Mesendoderm (in vitro differentiated cells): ENCODE results near the gene ROBO1.

Source experiments
- DNase-seq: peaks from one replicate; pipeline ENCODE4 v3.0.0; 2013
- H2AK5ac ChIP-seq: 2 replicates; pipeline ENCODE4 v1.6.1; 2013; ENCODE audit warnings: low read length, inconsistent platforms
- H2BK120ac ChIP-seq: 2 replicates; pipeline ENCODE4 v1.6.1; 2013; ENCODE audit warnings: low read depth, mild to moderate bottlenecking, low read length, moderate library complexity, mixed read lengths
- H2BK15ac ChIP-seq: replicated peaks from 2 replicates; pipeline ENCODE4 v1.6.1; 2013; ENCODE audit warnings: low read depth, mild to moderate bottlenecking, moderate library complexity
- H2BK5ac ChIP-seq: 2 replicates; pipeline ENCODE4 v1.6.1; 2013; ENCODE audit warnings: low read length, inconsistent platforms
- H3K18ac ChIP-seq: 2 replicates; pipeline ENCODE4 v1.6.1; 2013; ENCODE audit warnings: mild to moderate bottlenecking, low read length, mixed read lengths
- H3K23ac ChIP-seq: one replicate; pipeline ENCODE4 v1.6.1; 2013; ENCODE audit warnings: low read length
- H3K27ac ChIP-seq: 2 replicates; pipeline ENCODE4 v1.5.1; 2013; ENCODE audit warnings: low read depth, mild to moderate bottlenecking, inconsistent platforms, low read length, moderate library complexity
- H3K27me3 ChIP-seq: 2 replicates; pipeline ENCODE4 v1.6.1; 2013; ENCODE audit warnings: low read length, control low read depth, mild to moderate bottlenecking, inconsistent platforms; ENCODE audit not compliant: insufficient read depth, poor library complexity
- H3K36me3 ChIP-seq: 2 replicates; pipeline ENCODE4 v1.6.1; 2013; ENCODE audit warnings: low read length, inconsistent platforms; ENCODE audit not compliant: control insufficient read depth, insufficient read depth
- H3K4ac ChIP-seq: one replicate; pipeline ENCODE4 v1.6.1; 2013; ENCODE audit warnings: low read depth, mild to moderate bottlenecking, low read length, moderate library complexity
- H3K4me1 ChIP-seq: 2 replicates; pipeline ENCODE4 v1.6.1; 2013; ENCODE audit warnings: low read depth, low read length, inconsistent platforms; ENCODE audit not compliant: control insufficient read depth
- H3K4me2 ChIP-seq: 2 replicates; pipeline ENCODE4 v1.6.1; 2013; ENCODE audit warnings: low read length
- H3K4me3 ChIP-seq: 2 replicates; pipeline ENCODE4 v1.5.1; 2013; ENCODE audit warnings: mild to moderate bottlenecking, low read length
- H3K56ac ChIP-seq: one replicate; pipeline ENCODE4 v1.6.1; 2013; ENCODE audit warnings: low read length
- H3K79me1 ChIP-seq: 2 replicates; pipeline ENCODE4 v1.6.1; 2013; ENCODE audit warnings: low read length, inconsistent platforms
- H3K79me2 ChIP-seq: 2 replicates; pipeline ENCODE4 v1.6.1; 2013; ENCODE audit warnings: mild to moderate bottlenecking, low read length; ENCODE audit not compliant: control insufficient read depth, insufficient read depth
- H3K9ac ChIP-seq: 2 replicates; pipeline ENCODE4 v1.6.1; 2013; ENCODE audit warnings: low read length, inconsistent platforms
- H4K5ac ChIP-seq: one replicate; pipeline ENCODE4 v1.6.1; 2013; ENCODE audit warnings: low read length
- H4K8ac ChIP-seq: one replicate; pipeline ENCODE4 v1.6.1; 2013; ENCODE audit warnings: low read depth, mild to moderate bottlenecking, control low read depth, low read length, moderate library complexity
- WGBS: extraction: QIAGEN DNeasy Blood & Tissue Kit; methylation state at CpG from one replicate; pipeline ENCODE4 v1.1.7; 2013; ENCODE audit warnings: low lambda C conversion rate, missing lambda C conversion rate; ENCODE audit not compliant: insufficient coverage; ENCODE audit errors: extremely low coverage; 5-methylcytosine and 5-hydroxymethylcytosine counted together

The ROBO1 gene

DNA sequence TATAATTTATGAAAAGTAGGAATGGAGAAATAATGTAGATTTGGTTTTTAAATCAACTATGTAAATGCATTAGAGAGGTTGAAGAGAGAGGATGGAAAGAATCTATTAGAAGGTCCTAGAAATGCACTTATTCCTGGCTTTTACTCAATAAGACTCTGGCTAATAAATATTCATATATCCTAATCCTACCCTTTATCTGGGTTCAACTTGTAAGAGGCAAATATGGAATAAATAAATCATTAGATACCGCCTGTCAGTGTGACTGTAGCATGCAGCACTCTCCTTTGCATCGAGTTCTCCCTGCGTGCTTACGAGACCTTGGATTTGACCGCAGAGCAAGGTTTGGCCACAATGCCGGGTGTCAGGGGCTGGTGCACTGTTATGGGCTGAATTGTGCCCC is 1156.5 kb downstream of the ROBO1 start:
- WGBS: no CpG with 5 or more reads among the region's 6 CpGs
- no peak overlapping the region for H2BK120ac ChIP-seq

DNA sequence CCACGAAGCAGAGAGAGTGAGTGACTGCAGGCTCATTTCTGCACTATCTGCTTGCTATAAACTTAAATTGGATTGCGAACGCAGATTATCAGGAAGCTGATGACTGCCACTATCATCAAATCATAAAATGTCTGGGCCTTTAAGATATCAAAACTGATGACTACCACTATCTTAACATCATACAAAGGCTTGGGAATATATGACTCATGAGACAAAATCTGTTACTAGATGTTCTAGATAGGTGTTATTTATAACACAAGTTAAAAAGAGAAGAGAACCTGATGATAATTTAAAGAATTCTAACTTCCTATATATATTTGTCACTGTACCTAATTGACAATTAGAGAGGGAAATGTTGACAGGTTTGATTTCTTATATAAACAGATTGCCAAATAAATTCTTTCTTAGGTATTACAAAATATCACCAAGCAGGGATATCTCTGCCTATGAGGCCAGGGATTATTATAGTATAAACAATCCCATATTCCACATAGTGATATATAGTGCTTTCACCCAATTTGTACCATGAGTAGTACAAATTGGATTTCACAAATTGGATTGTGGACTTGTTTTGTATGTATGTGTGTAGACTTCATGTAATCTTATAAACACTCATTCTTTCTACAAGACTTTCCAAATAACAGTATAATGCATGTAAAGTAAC is 1157.2 kb downstream of the ROBO1 start:
- no peak overlapping the region for H3K56ac ChIP-seq
- no peaks in the 10 kb centered on the region for H3K4me1 ChIP-seq
- no peak overlapping the region for H2AK5ac ChIP-seq
- DNase-seq: no peak
- H3K18ac ChIP-seq: no peak overlapping the region
- no peak overlapping the region for H2BK120ac ChIP-seq
- H3K27ac ChIP-seq: no peak overlapping the region
- no peak overlapping the region for H2BK15ac ChIP-seq
- no peak overlapping the region for H3K4ac ChIP-seq
- no peak overlapping the region for H3K4me3 ChIP-seq
- no peaks in the 10 kb centered on the region for H3K79me1 ChIP-seq
- no CpG with 5 or more reads among the region's 3 CpGs for WGBS
- H3K27me3 ChIP-seq: no peaks in the 10 kb centered on the region
- no peak overlapping the region for H3K9ac ChIP-seq
- H4K8ac ChIP-seq: no peak overlapping the region
- no peak overlapping the region for H4K5ac ChIP-seq
- H3K4me2 ChIP-seq: no peak overlapping the region
- no peaks in the 10 kb centered on the region for H3K36me3 ChIP-seq
- no peaks in the 10 kb centered on the region for H3K79me2 ChIP-seq
- H3K23ac ChIP-seq: no peak overlapping the region
- no peak overlapping the region for H2BK5ac ChIP-seq

More for the DNA sequence above, 1156.5 kb downstream of the ROBO1 start:
- Histone ChIP-seq H3K9ac (no peak overlapping the region), H4K8ac (no peak overlapping the region), H3K4me2 (no peak overlapping the region), H3K79me2 (no peaks in the 10 kb centered on the region), H2BK15ac (no peak overlapping the region), H3K36me3 (no peaks in the 10 kb centered on the region), H3K4me3 (no peak overlapping the region), H3K23ac (no peak overlapping the region), H3K79me1 (no peaks in the 10 kb centered on the region), H2BK5ac (no peak overlapping the region), H2AK5ac (no peak overlapping the region), H3K4me1 (no peaks in the 10 kb centered on the region), H3K27ac (no peak overlapping the region), H3K4ac (no peak overlapping the region), H3K27me3 (no peaks in the 10 kb centered on the region), H4K5ac (no peak overlapping the region), H3K56ac (no peak overlapping the region), H3K18ac (no peak overlapping the region)
- no peak for DNase-seq

DNA sequence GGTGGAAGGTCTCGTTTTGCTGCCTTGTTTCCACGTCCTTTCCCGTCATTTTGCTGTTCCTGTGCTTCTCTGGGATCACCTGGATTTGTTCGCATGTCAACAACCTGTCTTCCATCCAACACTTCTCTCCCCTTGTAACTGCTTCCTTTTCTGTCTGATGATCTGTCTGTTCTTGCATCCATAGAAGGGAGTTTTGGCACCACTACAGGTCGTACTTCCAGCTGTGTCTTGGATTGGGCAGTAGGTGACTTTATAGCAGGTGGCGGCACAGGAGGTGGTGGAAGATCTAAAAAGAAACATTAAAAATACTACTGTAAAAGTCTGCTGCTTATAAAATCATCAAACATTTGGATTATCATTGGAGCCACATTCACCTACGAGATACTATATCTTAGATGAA is 1161.0 kb downstream of the ROBO1 start:
- Histone ChIP-seq H2BK5ac (no peak overlapping the region), H3K4me3 (no peak overlapping the region), H3K23ac (no peak overlapping the region), H3K4ac (no peak overlapping the region), H3K79me2 (no peaks in the 10 kb centered on the region), H3K27ac (no peak overlapping the region), H3K56ac (no peak overlapping the region), H3K9ac (no peak overlapping the region), H4K8ac (no peak overlapping the region), H2BK120ac (no peak overlapping the region), H3K18ac (no peak overlapping the region), H3K4me2 (no peak overlapping the region), H3K36me3 (no peaks in the 10 kb centered on the region), H3K4me1 (no peaks in the 10 kb centered on the region), H2BK15ac (no peak overlapping the region), H3K27me3 (no peaks in the 10 kb centered on the region), H4K5ac (no peak overlapping the region), H2AK5ac (no peak overlapping the region), H3K79me1 (no peaks in the 10 kb centered on the region)
- WGBS: no CpG with 5 or more reads among the region's 7 CpGs
- no peak for DNase-seq

DNA sequence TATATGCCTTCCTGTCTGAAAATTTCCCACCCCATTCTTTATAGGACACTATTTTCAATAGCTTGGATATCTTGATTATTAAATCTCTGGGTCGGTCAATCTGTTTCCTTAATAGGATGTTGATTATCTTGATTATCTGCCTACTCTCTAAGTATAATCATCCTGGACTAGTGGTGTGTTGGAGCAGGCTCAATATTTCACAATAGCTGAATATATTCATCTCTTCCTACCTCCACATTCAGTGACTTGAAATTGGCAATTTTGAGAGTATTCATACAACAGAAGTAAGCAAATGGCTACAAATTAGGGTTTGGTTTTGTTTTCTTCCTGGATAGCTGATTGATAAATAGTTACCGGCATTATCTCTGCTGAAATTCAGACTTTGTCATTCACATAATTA is 1162.6 kb downstream of the ROBO1 start:
- no peak overlapping the region for H2BK5ac ChIP-seq
- no peak overlapping the region for H3K56ac ChIP-seq
- no peak overlapping the region for H3K4me2 ChIP-seq
- no peak overlapping the region for H3K9ac ChIP-seq
- no peaks in the 10 kb centered on the region for H3K4me1 ChIP-seq
- WGBS: no CpG with 5 or more reads among the region's 2 CpGs
- no peak overlapping the region for H3K18ac ChIP-seq
- DNase-seq: no peak
- H3K27ac ChIP-seq: no peak overlapping the region
- H2AK5ac ChIP-seq: no peak overlapping the region
- H3K23ac ChIP-seq: no peak overlapping the region
- no peak overlapping the region for H2BK15ac ChIP-seq
- no peaks in the 10 kb centered on the region for H3K27me3 ChIP-seq
- no peaks in the 10 kb centered on the region for H3K36me3 ChIP-seq
- H3K79me2 ChIP-seq: no peaks in the 10 kb centered on the region
- H2BK120ac ChIP-seq: no peak overlapping the region
- H3K4me3 ChIP-seq: no peak overlapping the region
- H3K79me1 ChIP-seq: no peaks in the 10 kb centered on the region
- no peak overlapping the region for H4K8ac ChIP-seq
- H3K4ac ChIP-seq: no peak overlapping the region
- no peak overlapping the region for H4K5ac ChIP-seq

DNA sequence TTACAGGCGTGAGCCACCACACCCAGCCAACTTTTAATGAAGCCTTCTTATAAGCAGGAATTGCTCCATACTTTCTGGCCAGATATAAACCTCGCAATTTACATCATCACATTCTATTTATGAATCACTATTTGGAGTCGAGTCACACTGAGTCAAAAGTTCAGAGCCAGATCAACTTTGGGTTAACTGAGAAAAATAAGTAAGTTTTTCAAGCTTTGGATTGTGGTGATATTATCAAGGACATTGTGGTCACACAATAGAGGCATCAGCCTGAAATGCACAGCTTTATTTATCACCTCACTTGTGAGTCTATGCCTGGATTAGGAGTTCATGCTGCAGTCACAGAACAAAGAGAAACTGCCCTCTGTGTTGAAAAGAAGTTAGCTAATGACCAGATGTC is 1163.5 kb downstream of the ROBO1 start:
- Histone ChIP-seq H3K9ac (no peak overlapping the region), H3K79me2 (no peaks in the 10 kb centered on the region), H3K4me2 (no peak overlapping the region), H3K4me1 (no peaks in the 10 kb centered on the region), H3K18ac (no peak overlapping the region), H2BK5ac (no peak overlapping the region), H3K56ac (no peak overlapping the region), H2AK5ac (no peak overlapping the region), H4K5ac (no peak overlapping the region), H3K27ac (no peak overlapping the region), H3K4me3 (no peak overlapping the region), H3K79me1 (no peaks in the 10 kb centered on the region), H4K8ac (no peak overlapping the region), H3K27me3 (no peaks in the 10 kb centered on the region), H2BK15ac (no peak overlapping the region), H2BK120ac (no peak overlapping the region), H3K4ac (no peak overlapping the region), H3K36me3 (no peaks in the 10 kb centered on the region), H3K23ac (no peak overlapping the region)
- DNase-seq: no peak
- WGBS: no CpG with 5 or more reads among the region's 3 CpGs

DNA sequence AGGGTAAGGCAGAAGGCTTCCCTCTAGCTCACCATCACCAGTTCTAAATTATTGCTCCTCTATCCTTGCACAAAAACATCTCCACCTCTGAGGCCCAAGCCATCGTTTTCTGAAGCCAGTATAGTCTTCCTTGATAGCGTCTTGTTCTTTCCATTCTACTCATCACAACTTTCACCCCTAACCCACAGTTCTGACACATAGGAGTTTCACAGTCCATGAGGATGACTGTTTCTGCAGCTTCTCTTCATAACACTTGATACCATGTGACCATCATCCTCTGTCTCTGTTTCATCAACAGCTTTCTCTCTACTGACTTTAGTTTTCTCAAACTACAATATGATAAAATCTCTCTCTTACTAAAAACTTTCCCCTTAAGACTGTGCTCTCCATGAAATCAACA is 1166.5 kb downstream of the ROBO1 start:
- Histone ChIP-seq H3K27ac (no peak overlapping the region), H3K4me2 (no peak overlapping the region), H3K23ac (no peak overlapping the region), H3K4me1 (no peaks in the 10 kb centered on the region), H3K79me2 (no peaks in the 10 kb centered on the region), H3K36me3 (no peaks in the 10 kb centered on the region), H3K4ac (no peak overlapping the region), H3K27me3 (no peaks in the 10 kb centered on the region), H2BK5ac (no peak overlapping the region), H3K56ac (no peak overlapping the region), H2BK120ac (no peak overlapping the region), H3K4me3 (no peak overlapping the region), H2BK15ac (no peak overlapping the region), H2AK5ac (no peak overlapping the region), H3K18ac (no peak overlapping the region), H4K8ac (no peak overlapping the region), H3K79me1 (no peaks in the 10 kb centered on the region), H3K9ac (no peak overlapping the region), H4K5ac (no peak overlapping the region)
- no CpG with 5 or more reads among the region's 2 CpGs for WGBS
- DNase-seq: no peak
